ENCODE results near the gene IGSF21.

DNA sequence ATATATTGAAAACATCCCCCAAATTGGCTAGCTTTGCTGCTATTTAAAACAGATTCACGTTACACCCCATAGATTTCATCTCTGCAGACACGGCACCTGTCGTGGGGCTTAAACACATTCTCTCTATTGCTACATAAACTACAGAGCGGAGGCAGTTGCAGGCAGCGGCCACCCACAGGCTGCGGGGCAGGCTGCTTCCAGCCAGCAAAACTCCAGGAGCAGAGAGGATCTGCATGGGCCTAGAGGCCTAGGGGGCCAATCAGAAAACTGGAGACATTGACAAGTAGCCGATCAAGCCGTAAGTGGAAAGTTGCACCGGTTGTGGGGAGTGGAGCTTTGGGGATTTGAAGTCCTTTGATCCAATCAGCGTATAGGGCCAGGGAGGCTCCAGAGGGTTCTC is 244.1 kb downstream of the IGSF21 start:
- TF ChIP-seq, protein P1, sequence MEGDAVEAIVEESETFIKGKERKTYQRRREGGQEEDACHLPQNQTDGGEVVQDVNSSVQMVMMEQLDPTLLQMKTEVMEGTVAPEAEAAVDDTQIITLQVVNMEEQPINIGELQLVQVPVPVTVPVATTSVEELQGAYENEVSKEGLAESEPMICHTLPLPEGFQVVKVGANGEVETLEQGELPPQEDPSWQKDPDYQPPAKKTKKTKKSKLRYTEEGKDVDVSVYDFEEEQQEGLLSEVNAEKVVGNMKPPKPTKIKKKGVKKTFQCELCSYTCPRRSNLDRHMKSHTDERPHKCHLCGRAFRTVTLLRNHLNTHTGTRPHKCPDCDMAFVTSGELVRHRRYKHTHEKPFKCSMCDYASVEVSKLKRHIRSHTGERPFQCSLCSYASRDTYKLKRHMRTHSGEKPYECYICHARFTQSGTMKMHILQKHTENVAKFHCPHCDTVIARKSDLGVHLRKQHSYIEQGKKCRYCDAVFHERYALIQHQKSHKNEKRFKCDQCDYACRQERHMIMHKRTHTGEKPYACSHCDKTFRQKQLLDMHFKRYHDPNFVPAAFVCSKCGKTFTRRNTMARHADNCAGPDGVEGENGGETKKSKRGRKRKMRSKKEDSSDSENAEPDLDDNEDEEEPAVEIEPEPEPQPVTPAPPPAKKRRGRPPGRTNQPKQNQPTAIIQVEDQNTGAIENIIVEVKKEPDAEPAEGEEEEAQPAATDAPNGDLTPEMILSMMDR (IDR thresholded peaks at IDR 0.05), result no peak
- TF ChIP-seq POLR2AphosphoS5 (IDR thresholded peaks at IDR 0.05), result no peak

All from prostate gland (tissue), 2 donors.